AG10803 (cell line): ENCODE data around the gene MPC1.
"Not testable (repeated sequence)": the region's sequence is repeated elsewhere in the genome, so short reads cannot be mapped to it uniquely, and the experiment has no call there.

Experiments
- DNase-seq: peaks from one replicate; pipeline ENCODE4 v3.0.0; 2010; ENCODE audit warnings: low read depth
- H3K4me3 ChIP-seq: 2 replicates; pipeline ENCODE4 v1.5.1; 2011; ENCODE audit warnings: mild to moderate bottlenecking, low read length, control low read depth
- TF ChIP-seq, protein P1 (sequence below): conservative IDR thresholded peaks from 2 replicates; pipeline ENCODE4 v1.5.1; 2011; ENCODE audit warnings: mild to moderate bottlenecking, low read length, control low read depth, inconsistent platforms

The MPC1 gene

GRCh38 chr6:166397849-166398248 is 15.1 kb upstream of the MPC1 start:
- DNase-seq = no peak
- TF ChIP-seq, protein P1, sequence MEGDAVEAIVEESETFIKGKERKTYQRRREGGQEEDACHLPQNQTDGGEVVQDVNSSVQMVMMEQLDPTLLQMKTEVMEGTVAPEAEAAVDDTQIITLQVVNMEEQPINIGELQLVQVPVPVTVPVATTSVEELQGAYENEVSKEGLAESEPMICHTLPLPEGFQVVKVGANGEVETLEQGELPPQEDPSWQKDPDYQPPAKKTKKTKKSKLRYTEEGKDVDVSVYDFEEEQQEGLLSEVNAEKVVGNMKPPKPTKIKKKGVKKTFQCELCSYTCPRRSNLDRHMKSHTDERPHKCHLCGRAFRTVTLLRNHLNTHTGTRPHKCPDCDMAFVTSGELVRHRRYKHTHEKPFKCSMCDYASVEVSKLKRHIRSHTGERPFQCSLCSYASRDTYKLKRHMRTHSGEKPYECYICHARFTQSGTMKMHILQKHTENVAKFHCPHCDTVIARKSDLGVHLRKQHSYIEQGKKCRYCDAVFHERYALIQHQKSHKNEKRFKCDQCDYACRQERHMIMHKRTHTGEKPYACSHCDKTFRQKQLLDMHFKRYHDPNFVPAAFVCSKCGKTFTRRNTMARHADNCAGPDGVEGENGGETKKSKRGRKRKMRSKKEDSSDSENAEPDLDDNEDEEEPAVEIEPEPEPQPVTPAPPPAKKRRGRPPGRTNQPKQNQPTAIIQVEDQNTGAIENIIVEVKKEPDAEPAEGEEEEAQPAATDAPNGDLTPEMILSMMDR = no peak
- H3K4me3 ChIP-seq = no peak overlapping the region

GRCh38 chr6:166395778-166396177 is 13.0 kb upstream of the MPC1 start:
- H3K4me3 ChIP-seq = no peak overlapping the region
- TF ChIP-seq, protein P1 = no peak
- no peak for DNase-seq

DNA sequence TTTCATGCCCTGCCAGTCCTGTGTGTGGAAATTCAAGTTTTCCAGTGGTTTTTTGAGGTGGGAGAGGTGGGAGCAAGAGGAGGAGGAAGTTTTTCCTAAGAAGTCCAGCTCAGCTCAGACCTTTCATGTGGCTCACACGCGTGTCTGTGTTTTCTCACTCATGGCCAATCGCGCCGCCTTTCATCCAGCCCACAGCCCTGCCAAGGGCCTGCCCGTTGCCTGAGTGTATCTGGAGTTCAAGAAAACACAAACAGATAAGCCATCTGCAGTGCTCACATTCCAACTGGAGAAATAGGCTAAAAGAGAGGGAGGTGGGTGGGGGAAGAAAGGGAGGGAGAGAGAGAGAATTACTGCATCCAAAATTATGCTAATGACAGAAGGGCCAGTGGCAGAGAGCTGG is 12.6 kb upstream of the MPC1 start:
- no peak overlapping the region for H3K4me3 ChIP-seq
- no peak for DNase-seq
- TF ChIP-seq, protein P1 = no peak

- TF ChIP-seq, protein P1 = no peak
These were observed 11.5 kb upstream of the MPC1 start for GRCh38 chr6:166394036-166394892.

DNA sequence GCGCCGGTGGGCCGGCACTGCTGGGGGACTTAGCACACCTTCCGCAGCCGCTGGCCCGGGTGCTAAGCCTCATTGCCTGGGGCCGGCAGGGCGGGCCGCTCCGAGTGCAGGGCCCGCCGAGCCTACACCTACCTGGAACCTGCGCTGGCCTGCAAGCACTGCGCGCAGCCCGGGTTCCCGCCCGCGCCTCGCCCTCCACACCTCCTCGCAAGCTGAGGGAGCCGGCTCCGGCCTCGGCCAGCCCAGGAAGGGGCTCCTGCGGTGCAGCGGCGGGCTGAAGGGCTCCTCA is 10.7 kb upstream of the MPC1 start:
- no peak for DNase-seq
- TF ChIP-seq, protein P1 = no peak
- H3K4me3 ChIP-seq = no peak overlapping the region

More at GRCh38 chr6:166394036-166394892, 11.5 kb upstream of the MPC1 start:
- DNase-seq = no peak
- no peak overlapping the region for H3K4me3 ChIP-seq

- not testable (repeated sequence) for DNase-seq
These were observed 10.2 kb upstream of the MPC1 start for GRCh38 chr6:166392755-166393534.

DNA sequence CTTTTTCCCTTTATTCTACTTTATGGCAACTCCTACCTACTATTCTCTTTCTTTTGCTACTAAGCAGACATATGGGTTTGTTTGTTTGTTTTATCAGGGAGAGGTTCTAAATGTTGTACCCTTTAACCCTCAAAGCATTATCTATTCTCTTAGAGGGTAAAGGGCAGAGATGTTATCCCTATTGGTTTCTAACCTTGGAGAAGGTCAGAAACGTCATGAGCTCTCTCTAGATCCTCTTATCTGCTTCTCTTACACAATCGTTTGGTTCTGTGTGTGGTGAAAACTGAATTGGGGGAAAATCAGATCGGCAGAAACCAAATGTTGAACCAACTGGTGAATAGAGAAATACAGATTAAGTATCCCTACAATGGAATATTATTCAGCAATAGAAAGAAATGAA is 6.4 kb upstream of the MPC1 start:
- no peak for DNase-seq
- TF ChIP-seq, protein P1 = no peak
- no peak overlapping the region for H3K4me3 ChIP-seq

More at GRCh38 chr6:166392755-166393534, 10.2 kb upstream of the MPC1 start:
- not testable (repeated sequence) for H3K4me3 ChIP-seq
